PC-3 (cell line): Measurements from ENCODE around the gene PCED1B.

Experiments used
- EZH2 ChIP-seq: fragments of 300-600 bp; sonication (generic); IDR thresholded peaks from one replicate; pipeline ENCODE4 v1.6.1; 2017; ENCODE audit warnings: antibody characterized with exemption, mild to moderate bottlenecking, low read length; ENCODE audit not compliant: unreplicated experiment
- EZH2phosphoT487 ChIP-seq: fragments of 300-600 bp; sonication (generic); IDR thresholded peaks from 2 replicates; pipeline ENCODE4 v1.6.1; 2018; ENCODE audit warnings: mild to moderate bottlenecking, antibody characterized with exemption, low read length, borderline replicate concordance
- TF ChIP-seq, protein P1 (sequence below): fragments of 300-600 bp; sonication (generic); conservative IDR thresholded peaks from 2 replicates; pipeline ENCODE4 v1.5.1; 2017; ENCODE audit warnings: antibody characterized with exemption, low read depth, mild to moderate bottlenecking, low read length

DNA sequence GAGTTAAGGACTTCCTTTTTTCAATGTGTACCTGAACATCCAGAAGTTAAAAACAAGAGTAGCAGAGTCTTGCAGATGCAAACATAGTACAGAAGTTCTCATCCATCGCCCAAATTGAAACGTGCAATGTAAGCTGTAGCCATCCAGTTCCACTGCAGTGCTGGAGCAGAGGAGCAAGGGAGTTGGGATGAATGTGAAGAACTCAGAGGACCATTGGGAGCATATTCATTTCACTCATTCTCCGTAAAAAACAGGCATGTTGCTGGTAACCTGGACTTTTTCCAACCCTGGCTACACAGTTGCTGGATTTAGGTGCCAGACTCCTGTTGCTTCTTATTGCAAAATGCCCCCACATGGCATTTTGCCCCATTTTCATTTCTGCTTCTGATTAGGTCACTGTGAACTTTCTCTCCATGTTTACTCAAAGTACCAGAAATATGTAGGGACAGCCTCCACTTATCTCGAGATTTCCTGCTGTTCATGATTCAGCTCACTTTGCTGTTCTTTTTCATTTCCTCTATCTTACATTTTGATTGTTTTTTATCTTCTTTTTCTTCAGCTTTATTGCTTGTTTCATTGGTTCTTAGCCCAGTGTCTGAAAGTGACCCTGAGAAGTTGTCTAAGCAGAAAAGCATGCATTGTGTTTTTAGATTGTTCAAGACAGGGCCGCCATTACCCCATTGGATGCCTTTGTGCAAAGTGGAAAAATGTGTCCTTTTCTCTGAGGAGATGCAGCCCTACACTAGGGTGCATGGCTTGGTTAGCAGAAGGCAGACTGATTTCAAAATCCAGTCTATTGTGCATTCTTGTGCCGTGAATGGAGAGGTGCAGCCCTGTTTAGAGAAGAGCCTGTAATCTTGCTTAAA is 109.4 kb downstream of the PCED1B start:
- TF ChIP-seq EZH2phosphoT487 (no peak), EZH2 (no peak)
- TF ChIP-seq, protein P1, sequence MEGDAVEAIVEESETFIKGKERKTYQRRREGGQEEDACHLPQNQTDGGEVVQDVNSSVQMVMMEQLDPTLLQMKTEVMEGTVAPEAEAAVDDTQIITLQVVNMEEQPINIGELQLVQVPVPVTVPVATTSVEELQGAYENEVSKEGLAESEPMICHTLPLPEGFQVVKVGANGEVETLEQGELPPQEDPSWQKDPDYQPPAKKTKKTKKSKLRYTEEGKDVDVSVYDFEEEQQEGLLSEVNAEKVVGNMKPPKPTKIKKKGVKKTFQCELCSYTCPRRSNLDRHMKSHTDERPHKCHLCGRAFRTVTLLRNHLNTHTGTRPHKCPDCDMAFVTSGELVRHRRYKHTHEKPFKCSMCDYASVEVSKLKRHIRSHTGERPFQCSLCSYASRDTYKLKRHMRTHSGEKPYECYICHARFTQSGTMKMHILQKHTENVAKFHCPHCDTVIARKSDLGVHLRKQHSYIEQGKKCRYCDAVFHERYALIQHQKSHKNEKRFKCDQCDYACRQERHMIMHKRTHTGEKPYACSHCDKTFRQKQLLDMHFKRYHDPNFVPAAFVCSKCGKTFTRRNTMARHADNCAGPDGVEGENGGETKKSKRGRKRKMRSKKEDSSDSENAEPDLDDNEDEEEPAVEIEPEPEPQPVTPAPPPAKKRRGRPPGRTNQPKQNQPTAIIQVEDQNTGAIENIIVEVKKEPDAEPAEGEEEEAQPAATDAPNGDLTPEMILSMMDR: no peak
